ENCODE measurements around the gene SMAD6.
"Not testable (repeated sequence)": the region's sequence is repeated elsewhere in the genome, so short reads cannot be mapped to it uniquely, and the experiment has no call there.

SMAD6 gene

DNA sequence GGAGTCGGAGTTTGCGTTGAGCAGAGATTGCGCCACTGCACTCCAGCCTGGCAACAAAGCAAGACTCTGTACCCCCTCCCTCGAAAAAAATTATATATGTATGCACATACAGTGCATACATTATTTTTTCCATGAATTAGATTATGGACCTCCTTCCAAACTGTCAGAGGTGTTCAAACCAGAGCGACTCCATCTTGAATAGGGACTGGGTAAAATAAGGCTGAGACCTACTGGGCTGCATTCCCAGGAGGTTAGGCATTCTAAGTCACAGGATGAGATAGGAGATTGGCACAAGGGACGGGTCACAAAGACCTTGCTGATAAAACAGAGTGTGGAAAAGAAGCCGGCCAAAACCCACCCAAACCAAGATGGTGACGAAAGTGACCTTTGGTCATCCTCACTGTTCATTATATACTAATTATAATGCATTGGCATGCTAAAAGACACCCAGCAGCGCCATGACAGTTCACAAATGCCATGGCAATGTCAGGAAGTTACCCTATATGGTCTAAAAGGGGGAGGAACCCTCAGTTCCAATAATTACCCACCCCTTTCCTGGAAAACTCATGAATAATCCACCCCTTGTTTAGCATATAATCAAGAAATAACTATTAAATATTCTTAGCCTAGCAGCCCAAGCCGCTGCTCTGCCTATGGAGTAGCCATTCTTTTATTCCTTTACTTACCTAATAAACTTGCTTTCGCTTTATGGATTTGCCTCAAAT lies 126.9 kb downstream of the SMAD6 start:
- DNase-seq = not testable (repeated sequence)

DNA sequence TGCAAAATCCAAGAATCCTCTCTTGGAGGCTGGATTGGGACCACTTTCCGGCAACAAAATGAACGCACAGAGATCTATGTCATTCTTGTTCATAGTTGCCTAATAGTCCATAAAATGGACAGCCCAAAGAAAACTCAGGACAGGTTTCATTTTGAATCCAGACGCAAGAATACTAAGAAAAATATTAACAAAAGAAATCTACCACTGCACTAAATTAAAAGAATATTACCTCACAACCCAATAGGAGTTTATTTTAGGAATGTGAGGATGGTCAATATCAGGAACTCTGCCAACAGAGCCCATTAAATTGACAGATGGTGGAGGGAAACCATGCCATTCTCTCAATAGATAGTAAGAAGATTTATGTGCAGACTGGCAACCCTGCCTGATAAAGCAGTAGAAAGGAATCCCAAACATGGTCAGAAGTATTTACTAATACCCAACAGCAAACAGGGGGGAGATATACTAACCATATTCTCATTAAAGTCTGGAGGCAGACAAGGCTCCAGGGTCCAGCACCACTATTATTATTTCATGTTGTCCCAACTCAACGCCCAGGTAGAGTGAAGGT lies 127.6 kb downstream of the SMAD6 start:
- DNase-seq = no peak

- no peak for DNase-seq
These were observed 128.3 kb downstream of the SMAD6 start for GRCh38 chr15:66830358-66830757.

GRCh38 chr15:66830823-66831222 lies 128.8 kb downstream of the SMAD6 start:
- no peak for DNase-seq

DNA sequence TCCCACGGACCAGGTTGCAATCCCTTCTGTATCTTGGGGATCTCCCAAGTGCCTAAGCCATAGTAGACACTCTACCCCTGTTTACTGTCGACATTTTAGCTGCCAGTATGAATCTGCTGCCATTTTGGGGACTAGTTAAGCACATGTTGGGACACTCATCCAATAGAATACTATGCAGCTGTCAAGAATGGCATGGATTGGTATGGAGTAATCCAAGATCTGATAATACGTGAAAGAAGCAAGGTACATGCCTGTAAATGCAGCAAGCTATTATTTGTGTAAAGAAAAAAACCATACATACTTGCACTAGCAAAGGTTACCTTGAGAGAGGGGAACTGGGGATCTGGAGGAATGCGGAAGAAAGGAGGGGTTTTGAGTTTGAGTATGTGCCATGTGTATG lies 129.3 kb downstream of the SMAD6 start:
- DNase-seq = no peak

- DNase-seq = no peak
These were observed 129.9 kb downstream of the SMAD6 start for GRCh38 chr15:66831801-66832390.
